HEK293T (cell line): ENCODE data around the gene C9orf85.

Source experiments
- BHLHE40 ChIP-seq: fragments of 450-650 bp; IDR thresholded peaks from 2 replicates; pipeline ENCODE4 v1.6.1; 2016; ENCODE audit warnings: mild to moderate bottlenecking, moderate library complexity, borderline replicate concordance
- ELF4 ChIP-seq: fragments of 450-650 bp; IDR thresholded peaks from 2 replicates; pipeline ENCODE4 v1.6.1; 2017; ENCODE audit warnings: antibody characterized with exemption
- FOXA1 ChIP-seq: fragments of 450-650 bp; IDR thresholded peaks from 2 replicates; pipeline ENCODE4 v1.6.1; 2016; ENCODE audit warnings: mild to moderate bottlenecking
- FOXK2 ChIP-seq: fragments of 450-650 bp; IDR thresholded peaks from 2 replicates; pipeline ENCODE4 v1.6.1; 2016; ENCODE audit warnings: mild to moderate bottlenecking
- L3MBTL2 ChIP-seq: fragments of 450-650 bp; conservative IDR thresholded peaks from 2 replicates; pipeline ENCODE4 v1.6.1; 2016; ENCODE audit warnings: mild to moderate bottlenecking
- NFRKB ChIP-seq: fragments of 450-650 bp; IDR thresholded peaks from 2 replicates; pipeline ENCODE4 v1.6.1; 2016; ENCODE audit warnings: mild to moderate bottlenecking, moderate library complexity
- PKNOX1 ChIP-seq: fragments of 450-650 bp; IDR thresholded peaks from 2 replicates; pipeline ENCODE4 v1.6.1; 2016
- TARDBP ChIP-seq: fragments of 450-650 bp; IDR thresholded peaks from 2 replicates; pipeline ENCODE4 v1.6.1; 2016
- ZNF384 ChIP-seq: fragments of 450-650 bp; IDR thresholded peaks from 2 replicates; pipeline ENCODE4 v1.6.1; 2016

GRCh38 chr9:71977003-71977402 lies 65.6 kb downstream of the C9orf85 start:
- peak; percentile 86 for TF ChIP-seq ZNF384
- TF ChIP-seq FOXA1, result no peak
- no peak for TF ChIP-seq FOXK2
- TF ChIP-seq NFRKB, result no peak
- no peak for TF ChIP-seq L3MBTL2
- TF ChIP-seq PKNOX1, result no peak
- no peak for TF ChIP-seq ELF4
- no peak for TF ChIP-seq TARDBP
- no peak for TF ChIP-seq BHLHE40
